ENCODE results near the gene KCNG2.

DNA sequence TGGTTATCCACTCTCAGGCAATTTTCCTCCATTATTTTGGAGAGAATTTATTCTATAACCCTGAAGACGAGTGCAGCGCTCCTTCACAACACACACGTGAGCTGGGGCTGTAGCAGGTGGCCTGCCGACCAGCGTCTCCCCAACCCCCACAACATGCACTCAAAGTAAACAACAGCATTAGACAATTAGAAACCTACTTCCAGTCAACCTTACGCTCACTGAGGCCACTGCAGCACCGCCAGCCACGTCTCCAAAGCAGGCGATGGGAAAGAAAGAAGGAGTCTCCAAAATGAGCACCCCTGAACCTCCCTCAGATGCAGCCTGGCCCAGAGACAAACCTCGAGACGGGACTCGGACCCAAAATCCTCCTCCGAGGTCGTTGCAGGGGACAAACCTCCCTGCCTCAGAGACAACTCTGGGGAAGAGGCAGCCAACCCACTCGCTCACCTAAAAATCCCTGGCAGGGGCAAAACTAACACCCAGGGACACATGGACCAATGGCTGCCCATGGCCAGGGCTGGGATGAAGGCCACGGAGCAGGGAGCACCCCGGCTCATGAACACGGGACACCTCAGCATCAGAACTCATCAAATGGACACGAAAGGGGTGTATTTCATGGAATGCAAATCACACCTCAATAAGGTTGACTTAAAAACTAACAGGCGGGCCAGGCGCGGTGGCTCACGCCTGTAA, 151.1 kb downstream of the KCNG2 start:
- TF ChIP-seq, protein P1, sequence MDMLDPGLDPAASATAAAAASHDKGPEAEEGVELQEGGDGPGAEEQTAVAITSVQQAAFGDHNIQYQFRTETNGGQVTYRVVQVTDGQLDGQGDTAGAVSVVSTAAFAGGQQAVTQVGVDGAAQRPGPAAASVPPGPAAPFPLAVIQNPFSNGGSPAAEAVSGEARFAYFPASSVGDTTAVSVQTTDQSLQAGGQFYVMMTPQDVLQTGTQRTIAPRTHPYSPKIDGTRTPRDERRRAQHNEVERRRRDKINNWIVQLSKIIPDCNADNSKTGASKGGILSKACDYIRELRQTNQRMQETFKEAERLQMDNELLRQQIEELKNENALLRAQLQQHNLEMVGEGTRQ (IDR thresholded peaks at IDR 0.05; ENCODE audit: borderline replicate concordance, low read depth, low read length), result no peak
- TF ChIP-seq POLR2A (IDR thresholded peaks at IDR 0.05; ENCODE audit: low read depth, low read length) (no peak), MLLT1 (IDR thresholded peaks at IDR 0.05) (no peak), EZH2 (IDR thresholded peaks at IDR 0.05; ENCODE audit: borderline replicate concordance, control insufficient read depth, low read depth, low read length) (no peak), ETV6 (conservative IDR thresholded peaks at IDR 0.05 in 1 of 2, IDR thresholded peaks at IDR 0.05 in 1 of 2; ENCODE audit: borderline replicate concordance in 1 of 2, low read depth in 1 of 2) (no peak), IRF4 (IDR thresholded peaks at IDR 0.05; ENCODE audit: low read depth, low read length) (no peak), RFX5 (IDR thresholded peaks at IDR 0.05; ENCODE audit: low read depth, low read length) (no peak), SUZ12 (IDR thresholded peaks at IDR 0.05; ENCODE audit: unreplicated experiment) (no peak)
- TF ChIP-seq, protein P2, sequence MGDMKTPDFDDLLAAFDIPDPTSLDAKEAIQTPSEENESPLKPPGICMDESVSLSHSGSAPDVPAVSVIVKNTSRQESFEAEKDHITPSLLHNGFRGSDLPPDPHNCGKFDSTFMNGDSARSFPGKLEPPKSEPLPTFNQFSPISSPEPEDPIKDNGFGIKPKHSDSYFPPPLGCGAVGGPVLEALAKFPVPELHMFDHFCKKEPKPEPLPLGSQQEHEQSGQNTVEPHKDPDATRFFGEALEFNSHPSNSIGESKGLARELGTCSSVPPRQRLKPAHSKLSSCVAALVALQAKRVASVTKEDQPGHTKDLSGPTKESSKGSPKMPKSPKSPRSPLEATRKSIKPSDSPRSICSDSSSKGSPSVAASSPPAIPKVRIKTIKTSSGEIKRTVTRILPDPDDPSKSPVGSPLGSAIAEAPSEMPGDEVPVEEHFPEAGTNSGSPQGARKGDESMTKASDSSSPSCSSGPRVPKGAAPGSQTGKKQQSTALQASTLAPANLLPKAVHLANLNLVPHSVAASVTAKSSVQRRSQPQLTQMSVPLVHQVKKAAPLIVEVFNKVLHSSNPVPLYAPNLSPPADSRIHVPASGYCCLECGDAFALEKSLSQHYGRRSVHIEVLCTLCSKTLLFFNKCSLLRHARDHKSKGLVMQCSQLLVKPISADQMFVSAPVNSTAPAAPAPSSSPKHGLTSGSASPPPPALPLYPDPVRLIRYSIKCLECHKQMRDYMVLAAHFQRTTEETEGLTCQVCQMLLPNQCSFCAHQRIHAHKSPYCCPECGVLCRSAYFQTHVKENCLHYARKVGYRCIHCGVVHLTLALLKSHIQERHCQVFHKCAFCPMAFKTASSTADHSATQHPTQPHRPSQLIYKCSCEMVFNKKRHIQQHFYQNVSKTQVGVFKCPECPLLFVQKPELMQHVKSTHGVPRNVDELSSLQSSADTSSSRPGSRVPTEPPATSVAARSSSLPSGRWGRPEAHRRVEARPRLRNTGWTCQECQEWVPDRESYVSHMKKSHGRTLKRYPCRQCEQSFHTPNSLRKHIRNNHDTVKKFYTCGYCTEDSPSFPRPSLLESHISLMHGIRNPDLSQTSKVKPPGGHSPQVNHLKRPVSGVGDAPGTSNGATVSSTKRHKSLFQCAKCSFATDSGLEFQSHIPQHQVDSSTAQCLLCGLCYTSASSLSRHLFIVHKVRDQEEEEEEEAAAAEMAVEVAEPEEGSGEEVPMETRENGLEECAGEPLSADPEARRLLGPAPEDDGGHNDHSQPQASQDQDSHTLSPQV (IDR thresholded peaks at IDR 0.05), result no peak

All from GM12878 (cell line).